ENCODE measurements around the gene TNFRSF12A. TPM values are rescaled to one million over a fixed set of nuclear protein-coding genes. Genes with fewer than 3 reads are reported as not detected.

TNFRSF12A gene
- total and polyA plus RNA-seq, 8 donors = 1.8 to 134 (median 51.6) TPM

GRCh38 chr16:2982402-2982801, 37.8 kb upstream of the TNFRSF12A start:
- Histone ChIP-seq H3K36me3 (no peaks in the 10 kb centered on the region), H3K4me1 (peaks cover 29 to 60% (median 49%) of the 10 kb centered on the region in 4 donors), H3K9me3 (no peaks in the 10 kb centered on the region), H3K27me3 (peaks cover 0 to 23% (median 7%) of the 10 kb centered on the region in 3 donors), H3K4me3 (no peak overlapping the region), H3K27ac (no peak overlapping the region)
- 78 to 88% (median 83%) methylated on average over 5 of the region's 5 CpGs for WGBS, 5 donors
- TF ChIP-seq POLR2AphosphoS5 (IDR thresholded peaks at IDR 0.05) (no peak), CTCF (IDR thresholded peaks at IDR 0.05) (no peak), POLR2A (IDR thresholded peaks at IDR 0.05) (no peak), EP300 (IDR thresholded peaks at IDR 0.05) (no peak)
- DNase-seq = no peak
- intact Hi-C loops (cut with DNase I; ENCODE audit: low total_unique reads) = no loop called here

DNA sequence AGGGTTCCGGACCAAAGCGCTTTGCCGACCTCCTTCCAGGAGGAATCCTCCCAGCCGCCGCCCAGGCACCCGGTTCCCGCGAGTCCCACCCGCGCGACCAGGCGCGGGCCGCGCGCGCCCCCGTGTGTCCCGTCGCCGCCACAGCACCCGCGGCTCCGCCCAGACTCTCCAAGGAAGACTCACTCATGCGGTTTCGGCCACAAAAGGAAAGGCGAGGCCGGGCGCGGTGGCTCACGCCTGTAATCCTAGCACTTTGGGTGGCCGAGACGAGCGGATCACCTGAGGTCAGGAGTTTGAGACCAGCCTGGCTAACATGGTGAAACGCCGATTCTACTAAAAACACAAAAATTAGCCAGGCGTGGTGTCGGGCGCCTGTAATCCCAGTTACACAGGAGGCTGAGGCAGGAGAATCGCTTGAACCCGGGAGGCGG, 36.4 kb upstream of the TNFRSF12A start:
- peak overlapping the region in 1 of 5 donors; percentile 8 for H3K27ac ChIP-seq
- peak; percentile 85 to 92 for DNase-seq
- H3K4me1 ChIP-seq = peaks cover 21 to 50% (median 44%) of the 10 kb centered on the region in 4 donors
- H3K27me3 ChIP-seq = peaks cover 0 to 29% (median 7%) of the 10 kb centered on the region in 3 donors
- TF ChIP-seq POLR2AphosphoS5 (IDR thresholded peaks at IDR 0.05) (peak in 1 of 3 donors; percentile 53), CTCF (IDR thresholded peaks at IDR 0.05) (peak in 5 of 7 experiments; percentile 60 to 97 (median 97)), POLR2A (IDR thresholded peaks at IDR 0.05) (no peak), EP300 (IDR thresholded peaks at IDR 0.05) (no peak)
- intact Hi-C loops (cut with DNase I; ENCODE audit: low total_unique reads) = no loop called here
- no peaks in the 10 kb centered on the region for H3K9me3 ChIP-seq
- H3K4me3 ChIP-seq = peak overlapping the region in 3 of 4 donors; percentile 3 to 26 (median 23)
- WGBS, 5 donors = 8 to 33% (median 10%) methylated on average over 13 to 42 of the region's 42 CpGs
- no peaks in the 10 kb centered on the region for H3K36me3 ChIP-seq

DNA sequence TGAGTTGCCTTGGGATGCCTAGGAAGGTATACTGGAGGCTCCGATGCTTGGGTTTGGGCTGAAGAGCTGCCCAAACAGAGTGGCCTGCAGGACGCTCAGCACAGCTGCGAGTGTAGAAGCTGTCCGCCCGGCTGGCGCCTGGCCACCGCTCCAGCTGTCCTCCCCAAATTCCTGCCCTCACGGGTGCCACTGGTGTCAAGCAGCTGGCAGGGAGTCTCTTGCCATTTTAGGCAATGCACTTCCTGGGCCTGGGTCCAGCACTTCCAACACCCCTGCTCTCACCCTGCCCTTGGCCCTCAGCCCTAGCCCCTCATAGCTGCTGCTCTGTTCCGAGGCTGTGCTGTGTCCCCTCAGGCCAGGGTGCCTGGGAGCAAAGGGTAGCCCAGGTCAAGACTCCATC, 34.7 kb upstream of the TNFRSF12A start:
- H3K27me3 ChIP-seq = peaks cover 0 to 34% (median 4%) of the 10 kb centered on the region in 3 donors
- intact Hi-C loops (cut with DNase I; ENCODE audit: low total_unique reads) = no loop called here
- H3K4me1 ChIP-seq = peaks cover 13 to 38% (median 34%) of the 10 kb centered on the region in 4 donors
- WGBS, 5 donors = 29 to 50% (median 33%) methylated on average over 9 of the region's 9 CpGs
- H3K36me3 ChIP-seq = no peaks in the 10 kb centered on the region
- H3K9me3 ChIP-seq = no peaks in the 10 kb centered on the region
- H3K27ac ChIP-seq = no peak overlapping the region
- no peak for DNase-seq
- no peak overlapping the region for H3K4me3 ChIP-seq
- TF ChIP-seq POLR2AphosphoS5 (IDR thresholded peaks at IDR 0.05) = no peak
- no peak for TF ChIP-seq CTCF (IDR thresholded peaks at IDR 0.05)
- no peak for TF ChIP-seq EP300 (IDR thresholded peaks at IDR 0.05)

- Histone ChIP-seq H3K4me1 (peaks cover 10 to 38% (median 30%) of the 10 kb centered on the region in 4 donors), H3K27me3 (peaks cover 0 to 38% (median 8%) of the 10 kb centered on the region in 3 donors), H3K36me3 (no peaks in the 10 kb centered on the region), H3K4me3 (no peak overlapping the region), H3K9me3 (no peaks in the 10 kb centered on the region), H3K27ac (no peak overlapping the region)
- intact Hi-C loops (cut with DNase I; ENCODE audit: low total_unique reads) = no loop called here
- TF ChIP-seq POLR2A (IDR thresholded peaks at IDR 0.05) = no peak
- no peak for TF ChIP-seq EP300 (IDR thresholded peaks at IDR 0.05)
- TF ChIP-seq POLR2AphosphoS5 (IDR thresholded peaks at IDR 0.05) = no peak
- TF ChIP-seq CTCF (IDR thresholded peaks at IDR 0.05) = no peak
- 26 to 70% (median 55%) methylated on average over 5 to 15 of the region's 15 CpGs for WGBS, 5 donors
- DNase-seq = peak in 1 of 2 donors; percentile 68
Observed at GRCh38 chr16:2985893-2986355, 34.2 kb upstream of the TNFRSF12A start.
